Neural cell (in vitro differentiated cells): Measurements from ENCODE around the gene INPPL1. TPM values are rescaled to one million over a fixed set of nuclear protein-coding genes. Genes with fewer than 3 reads are reported as not detected.
"Not testable (repeated sequence)": the region's sequence is repeated elsewhere in the genome, so short reads cannot be mapped to it uniquely, and the experiment has no call there.

ENCODE experiments used
- H2AFZ ChIP-seq: fragments of 200-600, 300-800 bp; sonication (generic), shearing (Covaris generic); 2 replicates; pipeline ENCODE4 v1.6.0; 2014; ENCODE audit warnings: low read depth, mild to moderate bottlenecking, antibody characterized with exemption, low read length, moderate library complexity
- H3F3A ChIP-seq: fragments of 200-600 bp; shearing (Covaris generic); 2 replicates; pipeline ENCODE4 v1.6.1; 2016; ENCODE audit warnings: mild to moderate bottlenecking, moderate library complexity, mixed read lengths, antibody characterized with exemption, low read length; ENCODE audit not compliant: insufficient read depth, poor library complexity, severe bottlenecking
- H3K27ac ChIP-seq: fragments of 200-600, 300-800 bp; sonication (generic), shearing (Covaris generic); 2 replicates; pipeline ENCODE4 v1.5.1; 2014; ENCODE audit warnings: mild to moderate bottlenecking, low read length, moderate library complexity
- H3K27me3 ChIP-seq: fragments of 300-800, 200-600 bp; sonication (generic), shearing (Covaris generic); 2 replicates; pipeline ENCODE4 v1.6.0; 2014; ENCODE audit warnings: mild to moderate bottlenecking, low read depth, low read length, moderate library complexity; ENCODE audit not compliant: insufficient read depth
- H3K36me3 ChIP-seq: fragments of 300-800, 200-600 bp; sonication (generic), shearing (Covaris generic); 2 replicates; pipeline ENCODE4 v1.5.1; 2014; ENCODE audit warnings: mild to moderate bottlenecking, antibody characterized with exemption, low read length, moderate library complexity; ENCODE audit not compliant: insufficient read depth
- H3K4me2 ChIP-seq: fragments of 300-800, 200-600 bp; sonication (generic), shearing (Covaris generic); 2 replicates; pipeline ENCODE4 v1.6.0; 2014; ENCODE audit warnings: mild to moderate bottlenecking, low read length
- H3K4me3 ChIP-seq: fragments of 300-800, 200-600 bp; sonication (generic), shearing (Covaris generic); 2 replicates; pipeline ENCODE4 v1.5.1; 2014; ENCODE audit warnings: mild to moderate bottlenecking, low read length, moderate library complexity
- H3K79me2 ChIP-seq: fragments of 200-600 bp; shearing (Covaris generic); replicated peaks from 2 replicates; pipeline ENCODE4 v1.6.0; 2014; ENCODE audit warnings: mild to moderate bottlenecking, low read length, moderate library complexity; ENCODE audit not compliant: insufficient read depth
- H3K9ac ChIP-seq: fragments of 300-800, 200-600 bp; sonication (generic), shearing (Covaris generic); 2 replicates; pipeline ENCODE4 v1.6.1; 2016; ENCODE audit warnings: mild to moderate bottlenecking, low read length, mixed read lengths
- H3K9me2 ChIP-seq: fragments of 200-600 bp; shearing (Covaris generic); 2 replicates; pipeline ENCODE4 v1.6.1; 2016; ENCODE audit warnings: mild to moderate bottlenecking, low read length, mixed read lengths; ENCODE audit not compliant: insufficient read depth
- H3K9me3 ChIP-seq: fragments of 200-600, 300-800 bp; sonication (generic), shearing (Covaris generic); 2 replicates; pipeline ENCODE4 v1.6.1; 2016; ENCODE audit warnings: mild to moderate bottlenecking, mixed run types, low read length, moderate library complexity, mixed read lengths
- H4K20me1 ChIP-seq: fragments of 200-600 bp; shearing (Covaris generic); 2 replicates; pipeline ENCODE4 v1.6.1; 2016; ENCODE audit warnings: mild to moderate bottlenecking, mixed run types; ENCODE audit not compliant: insufficient read depth
- CTCF ChIP-seq: fragments of 450-650 bp; IDR thresholded peaks from 2 replicates; pipeline ENCODE4 v1.5.1; 2014; ENCODE audit warnings: antibody characterized with exemption, mild to moderate bottlenecking, moderate library complexity; ENCODE audit not compliant: poor library complexity, severe bottlenecking
- EP300 ChIP-seq: fragments of 450-650 bp; conservative IDR thresholded peaks from 2 replicates; pipeline ENCODE4 v1.6.1; 2014; ENCODE audit warnings: antibody characterized with exemption, mild to moderate bottlenecking, moderate library complexity; ENCODE audit not compliant: poor library complexity, severe bottlenecking
- EZH2 ChIP-seq: fragments of 200-600, 300-800 bp; shearing (Covaris generic), sonication (generic); IDR thresholded peaks from 2 replicates; pipeline ENCODE4 v1.6.1; 2014; ENCODE audit warnings: antibody characterized with exemption, low read length, borderline replicate concordance, mild to moderate bottlenecking; ENCODE audit not compliant: insufficient read depth, poor library complexity, severe bottlenecking
- MXI1 ChIP-seq: fragments of 450-650 bp; conservative IDR thresholded peaks from 2 replicates; pipeline ENCODE4 v1.6.1; 2014; ENCODE audit warnings: antibody characterized with exemption, mild to moderate bottlenecking; ENCODE audit not compliant: poor library complexity, severe bottlenecking
- RAD21 ChIP-seq: fragments of 450-650 bp; conservative IDR thresholded peaks from 2 replicates; pipeline ENCODE4 v1.6.1; 2014; ENCODE audit warnings: antibody characterized with exemption, mild to moderate bottlenecking, moderate library complexity
- polyA plus RNA-seq: library from polyadenylated mRNA; depleted of rRNA; stranded (reverse); fragments of >200 nt; gene quantifications from 2 replicates; pipeline ENCODE4 v1.2.3, GENCODE V29; 2014

Gene INPPL1
- polyA plus RNA-seq, 1 donor from 2014 or later: 2.0 TPM

- not testable (repeated sequence) for H3K4me3 ChIP-seq, H3K4me2 ChIP-seq, H3K79me2 ChIP-seq, H4K20me1 ChIP-seq, H3K9ac ChIP-seq, H3K27ac ChIP-seq, H3K9me3 ChIP-seq, H3F3A ChIP-seq, H3K36me3 ChIP-seq, H3K9me2 ChIP-seq, H3K27me3 ChIP-seq, H2AFZ ChIP-seq
These were observed 43.0 kb upstream of the INPPL1 start for GRCh38 chr11:72181553-72181958.

GRCh38 chr11:72188267-72188666, 36.3 kb upstream of the INPPL1 start:
- no peaks in the 10 kb centered on the region for H3K27me3 ChIP-seq
- H3K9ac ChIP-seq: no peak overlapping the region
- H3K27ac ChIP-seq: no peak overlapping the region
- no peak overlapping the region for H3K4me3 ChIP-seq
- no peaks in the 10 kb centered on the region for H4K20me1 ChIP-seq
- no peaks in the 10 kb centered on the region for H3K36me3 ChIP-seq
- H3F3A ChIP-seq: no peaks in the 10 kb centered on the region
- H3K79me2 ChIP-seq: no peaks in the 10 kb centered on the region
- no peaks in the 10 kb centered on the region for H3K9me3 ChIP-seq
- H3K9me2 ChIP-seq: no peaks in the 10 kb centered on the region
- no peak overlapping the region for H2AFZ ChIP-seq
- TF ChIP-seq CTCF (no peak), EP300 (no peak)
- no peak overlapping the region for H3K4me2 ChIP-seq

GRCh38 chr11:72189455-72190250, 34.9 kb upstream of the INPPL1 start:
- Histone ChIP-seq H3K27me3 (no peaks in the 10 kb centered on the region), H3K4me2 (no peak overlapping the region), H3K27ac (no peak overlapping the region), H3F3A (no peaks in the 10 kb centered on the region), H3K9me2 (no peaks in the 10 kb centered on the region), H2AFZ (no peak overlapping the region), H3K9me3 (no peaks in the 10 kb centered on the region), H3K36me3 (no peaks in the 10 kb centered on the region), H3K4me3 (no peak overlapping the region), H4K20me1 (no peaks in the 10 kb centered on the region), H3K9ac (no peak overlapping the region), H3K79me2 (no peaks in the 10 kb centered on the region)
- TF ChIP-seq CTCF (no peak), MXI1 (no peak), EZH2 (no peak), RAD21 (no peak)
